IMR-90 (cell line): ENCODE measurements around the gene PYGM. TPM values are rescaled to one million over a fixed set of nuclear protein-coding genes. Genes with fewer than 3 reads are reported as not detected.

ENCODE experiments used
- ATAC-seq: fragments of 200-7000 bp; cut with Tn5 transposase; 2 replicates; pipeline ENCODE4 v1.9.1; 2020; ENCODE audit warnings: low read depth, mild to moderate bottlenecking, moderate library complexity
- BruUV-seq: library from RNA; stranded (reverse); fragments of 400-500 nt; replicated peaks from 2 replicates; lab custom pipeline; 2021; lab: Mats Ljungman, UMichigan
- CTCF ChIA-PET: fragments of 300-600 bp; formaldehyde crosslinking; extraction: SDS; loops from one replicate; lab custom pipeline; 2021; ENCODE audit warnings: antibody characterized with exemption; lab: Yijun Ruan, JAX
- POLR2A ChIA-PET: fragments of 300-600 bp; sonication (Branson Sonifier 250); formaldehyde crosslinking; loops from one replicate; lab custom pipeline; 2022; ENCODE audit warnings: antibody characterized with exemption; ENCODE audit not compliant: unreplicated experiment; lab: Charles Lee
- DNase-seq: peaks from one replicate; pipeline ENCODE4 v3.0.0; 2013
- H2AFZ ChIP-seq: replicated peaks from 2 replicates; pipeline ENCODE3; 2013; ENCODE audit warnings: low read length, mild to moderate bottlenecking; ENCODE audit not compliant: poor library complexity
- H2AK5ac ChIP-seq: 2 replicates; pipeline ENCODE4 v1.6.1; 2013; ENCODE audit warnings: low read depth, low read length, inconsistent platforms
- H2AK9ac ChIP-seq: replicated peaks from 2 replicates; pipeline ENCODE3; 2013; ENCODE audit warnings: mild to moderate bottlenecking, low read depth, low read length, moderate library complexity; ENCODE audit not compliant: poor library complexity
- H2BK120ac ChIP-seq: 2 replicates; pipeline ENCODE4 v1.6.1; 2013; ENCODE audit warnings: low read depth, low read length, inconsistent platforms
- H2BK15ac ChIP-seq: 3 replicates; pipeline ENCODE4 v1.6.1; 2013; ENCODE audit warnings: low read depth, low read length, inconsistent platforms
- H2BK20ac ChIP-seq: 2 replicates; pipeline ENCODE4 v1.6.1; 2013; ENCODE audit warnings: low read depth, mild to moderate bottlenecking, inconsistent platforms, low read length, moderate library complexity
- H2BK5ac ChIP-seq: 2 replicates; pipeline ENCODE4 v1.6.1; 2013; ENCODE audit warnings: mild to moderate bottlenecking, low read depth, low read length, inconsistent platforms; ENCODE audit not compliant: poor library complexity, severe bottlenecking
- H3K14ac ChIP-seq: replicated peaks from 2 replicates; pipeline ENCODE4 v1.6.1; 2013; ENCODE audit warnings: low read depth, low read length, inconsistent platforms
- H3K18ac ChIP-seq: 2 replicates; pipeline ENCODE4 v1.6.1; 2013; ENCODE audit warnings: low read depth, low read length, control low read depth
- H3K23ac ChIP-seq: 2 replicates; pipeline ENCODE4 v1.6.1; 2013; ENCODE audit warnings: low read depth, low read length, inconsistent platforms
- H3K27ac ChIP-seq: 2 replicates; pipeline ENCODE4 v1.5.1; 2013; ENCODE audit warnings: mild to moderate bottlenecking, control low read depth, low read length; ENCODE audit not compliant: insufficient read depth
- H3K27me3 ChIP-seq: 2 replicates; pipeline ENCODE4 v1.6.1; 2013; ENCODE audit warnings: low read length; ENCODE audit not compliant: control insufficient read depth, insufficient read depth
- H3K36me3 ChIP-seq: 2 replicates; pipeline ENCODE4 v1.6.1; 2013; ENCODE audit warnings: low read length, mixed read lengths; ENCODE audit not compliant: control insufficient read depth, insufficient read depth
- H3K4ac ChIP-seq: 2 replicates; pipeline ENCODE4 v1.6.1; 2013; ENCODE audit warnings: low read depth, low read length, inconsistent platforms
- H3K4me1 ChIP-seq: 2 replicates; pipeline ENCODE4 v1.6.1; 2013; ENCODE audit warnings: low read length, mixed read lengths; ENCODE audit not compliant: control insufficient read depth, insufficient read depth
- H3K4me2 ChIP-seq: 2 replicates; pipeline ENCODE4 v1.6.1; 2013; ENCODE audit warnings: low read depth, mild to moderate bottlenecking, control low read depth, low read length, moderate library complexity
- H3K4me3 ChIP-seq: 2 replicates; pipeline ENCODE4 v1.5.1; 2013; ENCODE audit warnings: low read depth, mild to moderate bottlenecking, control low read depth, low read length, moderate library complexity; ENCODE audit not compliant: insufficient read depth
- H3K56ac ChIP-seq: 2 replicates; pipeline ENCODE4 v1.6.1; 2013; ENCODE audit warnings: low read length, inconsistent platforms; ENCODE audit not compliant: insufficient read depth; ENCODE audit errors: extremely low read depth
- H3K79me1 ChIP-seq, 2 experiments: 2 replicates each; pipeline ENCODE4 v1.6.1; 2013; ENCODE audit warnings: low read length in 2 of 2, inconsistent platforms in 1 of 2, low read depth in 1 of 2
- H3K9ac ChIP-seq: 2 replicates; pipeline ENCODE4 v1.6.1; 2013; ENCODE audit warnings: low read depth, low read length, control low read depth
- H3K9me1 ChIP-seq: 2 replicates; pipeline ENCODE4 v1.6.1; 2013; ENCODE audit warnings: low read length, inconsistent platforms; ENCODE audit not compliant: insufficient read depth
- H3K9me3 ChIP-seq: 2 replicates; pipeline ENCODE4 v1.6.1; 2013; ENCODE audit warnings: low read length; ENCODE audit not compliant: control insufficient read depth, insufficient read depth
- H4K20me1 ChIP-seq: 2 replicates; pipeline ENCODE4 v1.6.1; 2013; ENCODE audit warnings: low read length, inconsistent platforms; ENCODE audit not compliant: insufficient read depth
- H4K5ac ChIP-seq: 2 replicates; pipeline ENCODE4 v1.6.1; 2013; ENCODE audit warnings: mild to moderate bottlenecking, low read depth, low read length, control low read depth
- H4K8ac ChIP-seq, 2 experiments: 2 replicates each; pipeline ENCODE4 v1.6.1; 2013; ENCODE audit warnings: low read depth in 2 of 2, low read length in 2 of 2, control low read depth in 1 of 2, inconsistent platforms in 1 of 2
- H4K91ac ChIP-seq: 2 replicates; pipeline ENCODE4 v1.6.1; 2013; ENCODE audit warnings: low read depth, low read length, inconsistent platforms; ENCODE audit not compliant: insufficient read depth
- CTCF ChIP-seq: conservative IDR thresholded peaks from 2 replicates; pipeline ENCODE4 v1.5.1; 2012; ENCODE audit warnings: mild to moderate bottlenecking, low read depth, low read length, improper control_type of control experiment
- MAFK ChIP-seq: IDR thresholded peaks from 2 replicates; pipeline ENCODE4 v1.6.1; 2012; ENCODE audit warnings: low read depth, low read length, improper control_type of control experiment
- MAZ ChIP-seq: IDR thresholded peaks from 2 replicates; pipeline ENCODE4 v1.6.1; 2012; ENCODE audit warnings: low read depth, mild to moderate bottlenecking, low read length, improper control_type of control experiment, moderate library complexity, borderline replicate concordance
- MXI1 ChIP-seq: IDR thresholded peaks from 2 replicates; pipeline ENCODE4 v1.6.1; 2012; ENCODE audit warnings: low read depth, mild to moderate bottlenecking, low read length, moderate library complexity, borderline replicate concordance
- POLR2A ChIP-seq: IDR thresholded peaks from 2 replicates; pipeline ENCODE4 v1.6.1; 2012; ENCODE audit warnings: mild to moderate bottlenecking, low read depth, low read length
- RCOR1 ChIP-seq: IDR thresholded peaks from 2 replicates; pipeline ENCODE4 v1.6.1; 2012; ENCODE audit warnings: mild to moderate bottlenecking, low read length, improper control_type of control experiment; ENCODE audit not compliant: insufficient replicate concordance
- RFX5 ChIP-seq: IDR thresholded peaks from 2 replicates; pipeline ENCODE4 v1.8.0; 2012; ENCODE audit warnings: low read depth, mild to moderate bottlenecking, low read length, moderate library complexity
- WGBS, 2 experiments: methylation state at CpG; one replicate each; pipeline versions ENCODE4 v1.1.5 to v1.1.7; 2013; ENCODE audit warnings: missing lambda C conversion rate in 2 of 2; ENCODE audit not compliant: insufficient read length in 1 of 2; ENCODE audit errors: extremely low coverage in 2 of 2; 5-methylcytosine and 5-hydroxymethylcytosine counted together
- dilution Hi-C: fragments of 300-500 bp; cut with HindIII; formaldehyde crosslinking; loops from one replicate; pipeline ENCODE4 v1.14.3; 2018; ENCODE audit warnings: low sequenced_read_pairs; ENCODE audit not compliant: unreplicated experiment
- in situ Hi-C: fragments of 300-500 bp; cut with MboI; formaldehyde crosslinking; loops from 3 replicates; pipeline ENCODE4 v1.14.3; 2019; ENCODE audit warnings: low sequenced_read_pairs, inconsistent platforms, mixed read lengths
- intact Hi-C: fragments of 100-400 bp; cut with micrococcal nuclease; formaldehyde crosslinking; loops from 2 replicates; pipeline ENCODE4 v1.10.0; 2022
- polyA plus RNA-seq, 3 experiments: library from polyadenylated mRNA; depleted of rRNA; stranded (reverse); fragments of >200 nt; gene quantifications; 2 replicates each; pipeline ENCODE4 v1.2.3, GENCODE V29; 2012; ENCODE audit warnings: low replicate concordance in 1 of 3
- total RNA-seq: library from RNA; depleted of rRNA; stranded (reverse); fragments of >200 nt; gene quantifications from 2 replicates; pipeline ENCODE4 v1.2.3, GENCODE V29; 2012

PYGM gene
- total and polyA plus RNA-seq, 2 of the 4 experiments (the other 2 are of a cell fraction), result 0.18 to 0.21 TPM

- Histone ChIP-seq H4K5ac (peak within 1 kb of the TSS; percentile 87), H3K56ac (peak within 1 kb of the TSS; percentile 46; the same call in 1 of the 2 replicates), H3K4me3 (peak within 1 kb of the TSS; percentile 94), H3K4ac (peak within 1 kb of the TSS; percentile 81), H3K27ac (peak within 1 kb of the TSS; percentile 94), H3K9me1 (no peaks in the 10 kb centered on the region; the same call in 1 of the 2 replicates), H3K27me3 (no peaks in the 10 kb centered on the region), H3K14ac (peak within 1 kb of the TSS; percentile 83), H3K79me1 (peaks cover 7 to 40% of the 10 kb centered on the region in 2 experiments), H2AK5ac (peak within 1 kb of the TSS; percentile 91), H3K9ac (peak within 1 kb of the TSS; percentile 84), H4K8ac (peak within 1 kb of the TSS; percentile 75 to 92), H3K4me1 (peaks cover 2% of the 10 kb centered on the region; the same call in 1 of the 2 replicates), H3K23ac (peak within 1 kb of the TSS; percentile 67; the same call in 1 of the 2 replicates), H2BK20ac (no peak within 1 kb of the TSS), H3K4me2 (peak within 1 kb of the TSS; percentile 98), H2AFZ (peak within 1 kb of the TSS; percentile 86), H4K91ac (peak within 1 kb of the TSS; percentile 75), H2BK15ac (no peak within 1 kb of the TSS; the same call in 2 of the 3 replicates), H3K9me3 (no peaks in the 10 kb centered on the region), H2BK120ac (peak within 1 kb of the TSS; percentile 13; the same call in 1 of the 2 replicates), H3K18ac (peak within 1 kb of the TSS; percentile 26), H2BK5ac (peak within 1 kb of the TSS; percentile 87), H3K36me3 (peaks cover 19% of the 10 kb centered on the region), H4K20me1 (peaks cover 38% of the 10 kb centered on the region), H2AK9ac (peak within 1 kb of the TSS; percentile 95)
- no CpG with 5 or more reads among the region's 80 CpGs for WGBS, 2 experiments
- ChIA-PET CTCF (interaction anchor here (0.7 to 1.3 kb wide), 2 partner anchors 9 to 91 kb away, joined by 3 to 4 read pairs; no protein-coding TSS in a partner anchor), POLR2A (interaction anchor here (0.5 to 0.6 kb wide), 2 partner anchors 794 to 1109 kb away, joined by 3 to 5 read pairs; partner anchors contain the start of genes FAM89B and FIBP)
- no TSS peak for BruUV-seq
- in situ Hi-C loops, result no loop called here
- intact Hi-C loops, result loop anchor here (2.0 kb wide), 1 partner anchor 24 kb away; the partner anchor contains the start of gene MAP4K2
- DNase-seq (peak; percentile 100), ATAC-seq (peak; percentile 88)
- TF ChIP-seq RFX5 (peak; percentile 57; the same call in 1 of the 2 replicates), MXI1 (peak; percentile 0; the same call in 1 of the 2 replicates), MAZ (peak; percentile 100), MAFK (no peak), POLR2A (peak; percentile 84), CTCF (peak; percentile 20; the same call in 1 of the 2 replicates), RCOR1 (no peak)
- dilution Hi-C loops, result no loop called here
Observed at GRCh38 chr11:64778473-64779298, 18.9 kb upstream of the PYGM start, which contains the start of gene SF1. Gene SF1 (minus strand): TSS chr11:64778542. CDS start chr11:64778392, 150 bp downstream.
